Cerebellar nuclear complex (tissue), 1 donor: ENCODE results near the gene RAB37.

Experiments
- DNase-seq, 2 experiments: peaks; one replicate each; lab custom pipeline; 2025; lab: John Stamatoyannopoulos, UW

The RAB37 gene

DNA sequence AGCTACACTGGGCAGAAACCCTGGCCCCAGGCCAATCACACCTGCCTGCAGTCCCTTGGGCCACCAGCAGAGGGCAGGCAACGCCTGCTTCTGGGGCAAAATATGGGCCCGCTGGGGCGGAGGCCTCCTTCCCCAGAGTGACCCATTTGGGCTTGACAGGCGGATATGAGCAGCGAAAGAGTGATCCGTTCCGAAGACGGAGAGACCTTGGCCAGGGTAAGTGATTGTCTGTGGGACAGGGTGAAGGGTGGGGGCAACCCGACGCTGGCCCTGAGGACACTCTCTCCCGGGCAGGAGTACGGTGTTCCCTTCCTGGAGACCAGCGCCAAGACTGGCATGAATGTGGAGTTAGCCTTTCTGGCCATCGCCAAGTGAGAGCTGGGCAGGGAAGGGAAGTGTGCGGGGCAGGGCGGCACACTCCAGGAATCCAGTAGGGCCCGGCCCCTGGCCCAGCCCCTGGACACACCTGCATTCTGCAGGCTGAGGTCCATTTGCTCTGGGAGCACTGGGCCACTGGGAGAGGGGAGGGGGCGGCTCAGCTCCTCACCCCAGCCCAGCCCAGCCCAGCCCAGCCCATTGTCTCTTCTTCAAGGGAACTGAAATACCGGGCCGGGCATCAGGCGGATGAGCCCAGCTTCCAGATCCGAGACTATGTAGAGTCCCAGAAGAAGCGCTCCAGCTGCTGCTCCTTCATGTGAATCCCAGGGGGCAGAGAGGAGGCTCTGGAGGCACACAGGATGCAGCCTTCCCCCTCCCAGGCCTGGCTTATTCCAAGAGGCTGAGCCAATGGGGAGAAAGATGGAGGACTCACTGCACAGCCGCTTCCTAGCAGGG lies 7.9 kb downstream of the RAB37 start:
- DNase-seq, result peak in 1 of 2 experiments; percentile 52

DNA sequence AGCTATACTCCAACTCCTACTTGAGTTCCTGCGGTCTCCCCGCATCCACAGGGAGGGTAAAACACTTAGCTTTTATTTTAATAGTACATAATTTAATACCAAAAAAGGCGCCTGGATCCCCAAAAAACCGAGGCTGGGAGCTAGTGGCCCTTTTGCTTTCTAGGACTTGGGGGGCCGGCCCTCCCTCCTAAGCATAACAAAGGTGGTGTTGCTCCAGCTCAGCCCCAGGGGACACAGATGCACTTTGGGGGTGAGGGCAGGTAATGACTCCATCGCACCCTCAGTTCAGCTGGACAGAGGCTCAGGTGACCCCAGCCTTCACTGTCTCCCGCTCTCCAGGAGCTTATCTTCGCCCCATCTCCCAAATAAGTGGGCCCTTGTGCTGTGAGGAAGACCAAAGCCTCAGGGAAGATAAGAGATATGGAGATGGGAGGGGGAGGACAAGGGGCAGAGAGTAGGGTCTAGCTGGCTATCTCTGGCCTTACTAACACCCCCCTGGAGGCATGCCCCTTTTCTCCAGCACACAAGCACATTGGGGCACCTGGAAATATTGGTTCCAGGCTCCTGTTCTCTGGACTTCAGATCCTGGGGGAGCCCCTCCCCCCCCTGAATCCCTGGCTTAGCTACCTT lies 8.6 kb downstream of the RAB37 start:
- no peak for DNase-seq

- no peak for DNase-seq
Observed at GRCh38 chr17:74746376-74746775, 9.3 kb downstream of the RAB37 start.

DNA sequence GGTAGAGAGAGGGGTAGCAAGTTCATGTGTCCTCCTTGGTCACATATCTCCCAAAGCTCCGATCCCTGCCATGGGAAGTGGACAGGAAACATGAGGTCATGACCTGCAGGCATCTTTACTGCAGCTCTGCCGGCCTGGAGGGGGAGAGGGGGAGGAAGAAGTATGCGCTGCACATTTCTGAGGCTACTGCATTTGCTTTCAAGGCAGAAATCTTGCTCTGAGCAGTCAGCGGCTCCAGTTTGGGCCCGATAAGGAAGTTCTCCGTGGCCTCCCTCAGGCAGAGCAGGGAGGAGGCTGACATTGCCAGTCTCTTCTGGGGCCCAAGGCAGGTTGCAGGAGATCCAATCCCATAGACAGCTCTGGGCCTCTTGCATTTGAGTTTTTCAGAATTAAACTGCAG lies 9.9 kb downstream of the RAB37 start:
- no peak for DNase-seq

DNA sequence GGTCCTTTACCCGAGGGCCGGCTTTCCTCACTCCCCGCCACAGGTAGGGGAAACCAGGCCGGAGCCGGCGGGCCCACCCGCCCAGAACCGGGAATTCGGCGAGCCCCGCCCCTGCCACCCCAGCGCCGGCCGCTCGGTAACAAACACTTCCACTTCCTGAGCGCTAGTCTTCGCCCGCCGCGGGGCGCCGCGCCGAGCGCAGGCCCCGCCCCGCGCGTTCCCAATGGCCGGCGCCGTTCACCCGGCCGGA lies 11.1 kb downstream of the RAB37 start:
- DNase-seq, result no peak

DNA sequence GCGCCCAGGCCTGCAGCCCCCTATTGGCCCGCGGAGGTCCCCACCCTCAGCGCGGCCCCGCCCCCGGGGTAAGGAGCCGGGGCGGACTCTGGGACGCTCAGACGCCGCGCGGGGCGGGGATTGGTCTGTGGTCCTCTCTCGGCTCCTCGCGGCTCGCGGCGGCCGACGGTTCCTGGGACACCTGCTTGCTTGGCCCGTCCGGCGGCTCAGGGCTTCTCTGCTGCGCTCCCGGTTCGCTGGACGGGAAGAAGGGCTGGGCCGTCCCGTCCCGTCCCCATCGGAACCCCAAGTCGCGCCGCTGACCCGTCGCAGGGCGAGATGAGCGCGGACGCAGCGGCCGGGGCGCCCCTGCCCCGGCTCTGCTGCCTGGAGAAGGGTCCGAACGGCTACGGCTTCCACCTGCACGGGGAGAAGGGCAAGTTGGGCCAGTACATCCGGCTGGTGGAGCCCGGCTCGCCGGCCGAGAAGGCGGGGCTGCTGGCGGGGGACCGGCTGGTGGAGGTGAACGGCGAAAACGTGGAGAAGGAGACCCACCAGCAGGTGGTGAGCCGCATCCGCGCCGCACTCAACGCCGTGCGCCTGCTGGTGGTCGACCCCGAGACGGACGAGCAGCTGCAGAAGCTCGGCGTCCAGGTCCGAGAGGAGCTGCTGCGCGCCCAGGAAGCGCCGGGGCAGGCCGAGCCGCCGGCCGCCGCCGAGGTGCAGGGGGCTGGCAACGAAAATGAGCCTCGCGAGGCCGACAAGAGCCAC lies 11.6 kb downstream of the RAB37 start, which contains the start of gene NHERF1:
Gene NHERF1, plus strand, starts transcription at position 100 of the 750 bp plus-strand sequence. Its CDS starts 219 bp downstream, at position 319.
- DNase-seq, result peak in 1 of 2 experiments; percentile 76

DNA sequence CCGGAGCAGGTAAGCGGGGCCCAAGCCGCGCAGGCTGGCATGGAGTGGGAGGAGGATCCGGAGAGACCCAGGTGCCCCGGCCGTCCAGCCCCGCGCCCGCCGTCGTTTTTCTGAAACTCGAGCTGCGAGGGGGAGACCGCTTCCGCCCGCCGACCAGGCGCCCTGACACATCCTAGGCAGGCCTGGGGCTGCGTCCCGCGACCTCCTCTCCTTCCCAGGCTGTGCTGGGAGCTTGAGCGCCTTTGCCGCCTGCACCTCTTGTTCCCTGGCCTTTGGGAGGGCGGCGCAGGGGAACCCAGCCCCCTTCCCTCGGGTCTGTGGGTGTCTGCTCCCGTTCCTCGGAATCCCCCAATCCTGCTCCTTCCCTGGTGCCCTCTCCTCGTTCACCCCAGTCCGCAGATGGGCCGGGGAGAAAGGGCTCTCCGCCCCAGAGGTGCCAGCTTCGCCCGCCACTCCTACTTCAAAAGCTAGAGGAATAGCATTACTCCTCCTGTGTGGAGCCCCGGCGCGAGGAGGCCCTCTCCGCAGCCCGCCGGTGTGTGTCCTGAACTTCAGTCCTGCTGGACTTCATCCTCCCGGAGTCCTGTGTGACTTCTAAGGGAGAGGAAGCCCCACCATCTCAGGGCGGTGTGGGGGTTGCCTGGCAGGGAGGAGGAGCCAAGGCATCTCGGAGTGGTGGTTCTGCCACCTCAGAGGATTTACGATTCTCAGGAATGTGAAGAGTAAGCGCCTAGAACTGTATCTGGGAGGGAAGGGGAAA lies 12.4 kb downstream of the RAB37 start:
- no peak for DNase-seq

GRCh38 chr17:74750039-74750326 lies 12.9 kb downstream of the RAB37 start:
- no peak for DNase-seq

GRCh38 chr17:74750327-74751069 lies 13.4 kb downstream of the RAB37 start:
- DNase-seq, result no peak

DNA sequence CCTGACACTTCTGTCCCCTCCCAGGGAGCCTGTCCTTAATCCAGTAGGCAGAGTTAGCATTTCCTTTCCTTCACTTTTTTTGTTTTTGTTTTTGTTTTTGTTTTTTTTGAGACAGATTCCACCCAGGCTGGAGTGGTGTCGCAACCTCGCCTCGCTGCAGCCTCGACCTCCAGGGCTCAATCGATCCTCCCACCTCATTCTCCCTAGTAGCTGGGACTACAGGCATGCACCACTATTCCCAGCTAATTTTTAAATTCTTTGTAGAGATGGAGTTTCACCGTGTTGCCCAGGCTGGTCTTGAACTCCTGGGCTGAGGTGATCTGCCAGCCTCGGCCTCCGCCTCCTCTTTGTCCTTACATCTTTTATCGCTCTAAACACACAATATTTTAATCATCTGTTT lies 15.4 kb downstream of the RAB37 start:
- no peak for DNase-seq

- no peak for DNase-seq
Observed at GRCh38 chr17:74752822-74753401, 15.9 kb downstream of the RAB37 start.

DNA sequence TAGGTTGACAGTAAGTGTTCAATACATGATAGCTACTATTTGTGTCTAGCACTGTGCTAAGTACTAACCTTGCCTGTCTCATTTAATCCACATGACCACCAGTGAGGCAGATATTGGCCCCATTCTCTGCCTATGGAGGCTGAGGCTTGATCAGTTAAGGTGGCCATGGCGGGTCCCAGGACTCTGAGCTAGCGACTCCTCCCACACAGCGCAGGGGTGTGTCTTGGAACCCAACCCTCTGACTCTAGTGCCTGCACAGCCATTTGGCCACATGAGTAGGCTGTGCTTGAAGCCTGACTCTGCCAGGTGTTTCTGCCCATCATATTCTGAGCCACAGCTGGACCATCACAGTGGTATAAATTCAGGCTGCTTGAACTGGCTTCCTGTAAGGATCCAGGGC lies 17.8 kb downstream of the RAB37 start:
- DNase-seq, result no peak

DNA sequence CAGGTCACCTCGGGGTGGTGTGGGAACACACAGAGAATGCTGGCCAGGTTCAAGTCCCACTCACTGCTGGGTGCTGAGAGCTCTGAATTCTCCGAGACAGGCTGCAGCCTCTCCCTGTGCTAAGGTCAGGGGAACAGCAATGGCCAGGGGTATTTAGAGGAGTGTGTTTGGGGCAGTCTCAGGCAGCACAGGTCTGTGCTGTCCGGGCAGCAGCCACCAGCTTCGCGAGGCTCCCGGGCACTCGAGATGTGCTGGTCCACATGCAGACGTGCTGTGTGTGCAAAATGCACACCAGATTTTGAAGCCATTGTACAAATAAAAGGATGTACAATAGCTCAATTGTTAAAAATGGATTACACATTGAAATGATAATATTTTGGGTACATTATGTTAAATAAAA lies 18.5 kb downstream of the RAB37 start:
- DNase-seq, result no peak

DNA sequence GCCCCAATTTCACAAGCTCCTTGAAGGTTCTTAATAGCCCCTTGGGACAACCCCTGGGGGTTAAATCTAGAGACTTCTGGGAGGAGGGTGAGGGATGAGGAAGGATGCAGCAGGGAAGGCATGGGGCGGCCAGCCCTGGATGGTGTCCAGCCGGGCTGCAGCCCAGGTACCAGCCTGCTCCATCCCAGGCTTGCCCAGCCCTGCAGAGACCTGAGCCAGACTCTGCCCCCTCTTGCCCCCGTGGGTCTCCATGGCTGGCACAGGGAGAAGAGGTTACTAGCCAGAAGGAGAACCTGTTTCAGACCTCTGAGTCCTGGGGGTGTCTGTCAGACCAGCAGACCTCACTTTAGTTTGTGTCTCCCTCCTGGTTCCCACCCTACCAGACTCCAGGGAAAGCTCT lies 19.8 kb downstream of the RAB37 start:
- DNase-seq, result no peak

DNA sequence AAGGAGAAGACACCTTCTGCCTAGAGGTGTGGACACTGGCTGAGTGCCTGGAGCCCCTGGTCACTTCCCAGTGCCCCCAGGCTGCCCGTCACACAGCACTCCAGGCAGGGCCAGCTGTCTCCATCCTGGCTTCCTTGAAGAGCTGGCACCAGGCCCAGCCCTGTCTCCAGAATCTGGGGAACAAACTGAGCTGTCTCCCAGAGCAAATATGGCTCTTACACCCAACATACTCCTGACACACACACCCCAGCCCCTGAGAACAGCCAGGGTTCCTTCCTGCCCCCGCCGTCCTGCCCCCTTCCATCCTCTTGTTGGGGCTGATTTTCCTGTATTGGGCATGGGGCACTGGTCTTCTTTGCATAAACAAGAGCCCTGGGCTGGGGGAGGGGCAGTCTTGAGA lies 20.4 kb downstream of the RAB37 start:
- peak in 1 of 2 experiments; percentile 30 for DNase-seq

DNA sequence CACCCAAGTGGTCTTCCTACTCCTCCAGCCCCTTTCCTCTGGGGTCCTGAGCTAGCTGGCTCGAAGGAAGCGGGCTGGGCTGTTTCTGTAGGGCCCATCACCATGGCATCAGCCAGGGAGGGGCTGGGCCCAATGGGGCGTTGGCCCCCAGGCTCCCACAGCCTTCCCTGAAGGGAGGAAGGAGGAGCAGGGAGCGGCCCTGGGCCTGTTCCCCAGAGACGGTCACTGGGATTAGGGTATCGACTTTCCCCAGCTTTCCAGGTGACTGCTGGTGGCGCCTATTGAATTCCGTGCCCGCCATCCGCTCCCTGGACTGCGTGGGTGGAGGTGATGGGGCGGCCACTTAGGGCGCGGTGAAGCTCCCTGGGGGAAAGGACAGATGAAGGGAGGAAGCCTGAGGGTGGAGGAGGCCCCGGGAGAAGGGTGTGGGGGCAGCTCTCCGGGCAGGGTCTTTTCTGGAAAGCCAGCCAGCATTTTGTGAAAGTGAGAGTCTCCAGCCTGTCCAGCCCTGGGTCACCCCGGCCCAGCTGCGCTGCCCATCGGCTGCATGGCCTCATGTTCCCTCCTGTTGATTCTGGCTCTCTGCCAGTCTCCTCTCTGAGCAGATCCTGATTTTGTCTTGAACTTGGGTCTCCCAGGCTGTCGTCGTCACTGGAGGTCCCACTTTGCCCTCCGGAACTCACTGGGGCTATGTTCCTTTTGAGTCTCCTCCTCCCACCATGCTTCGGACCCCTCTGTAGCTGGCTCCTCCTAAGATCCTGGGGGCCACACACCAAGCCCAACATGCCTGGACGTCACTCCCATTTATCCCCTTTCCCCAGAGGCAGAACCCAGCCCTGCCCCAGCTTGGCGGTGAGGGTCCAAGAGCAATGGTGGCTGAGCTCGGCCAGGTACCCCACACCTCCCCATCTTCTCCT lies 21.1 kb downstream of the RAB37 start:
- DNase-seq, result no peak

DNA sequence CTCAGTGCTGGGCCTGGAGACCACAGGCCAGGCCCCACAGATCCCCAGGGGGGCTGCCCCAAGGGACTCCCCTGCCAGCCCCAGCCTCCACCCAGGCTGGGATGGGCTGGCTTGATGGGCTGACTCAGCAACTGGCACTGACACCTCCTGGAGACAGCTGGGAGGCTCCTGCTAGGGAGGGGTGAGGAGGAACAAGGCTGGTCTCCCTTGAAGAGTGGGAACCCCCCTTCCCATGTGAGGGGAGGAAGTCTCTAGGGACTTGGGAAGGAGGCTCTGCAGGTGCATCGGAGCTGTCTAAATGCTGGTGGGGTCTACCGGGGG lies 21.8 kb downstream of the RAB37 start:
- DNase-seq, result no peak

DNA sequence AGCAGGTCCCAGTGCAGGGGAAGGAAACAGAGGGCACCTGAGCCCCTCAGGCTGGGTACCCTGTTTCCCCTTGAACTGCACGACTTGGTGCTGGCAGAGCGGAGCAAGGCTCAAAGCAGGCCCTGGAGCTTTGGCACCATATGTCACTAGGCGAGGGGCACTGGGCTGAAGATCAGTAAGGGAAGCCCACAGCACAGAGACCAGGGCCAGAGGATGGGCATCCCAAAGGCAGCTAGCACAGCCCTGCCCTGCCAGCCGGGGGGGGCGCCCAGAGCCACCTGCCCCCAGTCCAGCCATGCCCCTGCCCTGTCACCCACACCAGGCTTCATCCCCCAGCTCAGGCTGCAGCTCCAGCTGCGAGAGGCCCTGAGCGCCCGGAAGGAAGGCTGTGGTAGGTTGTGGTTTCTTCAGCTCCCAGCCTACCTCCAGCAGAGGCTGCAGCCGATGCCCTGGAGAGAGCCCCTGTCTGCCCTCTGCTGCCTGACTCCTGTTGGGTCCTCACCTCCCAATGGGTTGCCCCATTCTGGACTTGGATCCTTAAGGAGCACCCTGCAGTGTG lies 22.3 kb downstream of the RAB37 start:
- DNase-seq, result no peak

DNA sequence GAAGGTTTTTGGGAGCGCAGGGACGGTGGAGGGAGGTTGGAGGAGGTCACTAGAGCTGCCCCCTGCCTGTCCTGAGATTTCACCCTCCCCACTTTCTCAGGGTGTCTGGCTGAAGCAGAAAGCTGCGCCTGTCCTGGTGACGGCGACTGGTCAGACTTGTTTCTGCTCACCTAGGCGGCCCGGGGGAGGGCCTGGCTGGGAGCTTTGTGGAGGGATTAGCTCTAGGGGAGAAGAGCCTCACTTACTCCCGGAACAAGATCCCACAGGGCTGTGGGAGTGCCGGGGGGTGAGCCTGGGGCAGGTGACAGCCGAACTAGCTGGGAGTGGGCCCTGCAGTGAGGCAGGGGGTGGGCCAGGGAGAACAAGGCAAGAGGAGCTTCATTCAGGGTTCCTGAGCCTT lies 22.9 kb downstream of the RAB37 start:
- no peak for DNase-seq

DNA sequence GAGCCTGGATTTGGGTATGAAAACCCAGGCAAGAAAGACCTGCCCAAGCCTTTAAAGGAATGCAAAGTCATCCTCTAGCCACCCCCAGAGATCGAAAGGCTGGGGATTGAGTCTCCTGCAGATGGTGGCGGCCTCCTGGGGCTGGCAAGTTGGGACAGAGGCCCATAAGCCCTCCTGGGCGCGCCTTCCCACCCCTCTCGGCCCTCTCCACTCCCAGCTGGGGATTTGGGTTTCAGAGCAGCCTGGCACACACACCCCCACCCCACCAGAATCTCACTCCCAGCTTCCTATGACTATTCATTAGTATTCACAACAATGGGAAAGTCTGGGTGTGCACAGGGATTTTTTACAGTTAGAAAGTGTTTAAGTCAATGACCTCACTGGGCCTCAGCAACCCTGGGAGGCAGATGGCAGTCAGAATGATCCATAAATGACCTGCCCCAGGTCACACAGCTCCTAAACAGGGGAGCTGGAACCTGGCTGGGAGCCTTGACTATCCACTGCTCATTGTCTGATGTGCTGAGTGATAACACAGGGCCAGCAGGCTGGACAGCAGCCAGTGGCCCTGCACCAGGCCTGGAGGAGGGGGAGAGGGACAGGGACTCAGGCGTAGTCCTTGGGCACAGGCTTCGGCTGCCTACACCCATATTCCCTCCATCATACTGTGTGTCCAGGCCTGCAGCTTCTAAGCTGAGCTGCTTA lies 23.5 kb downstream of the RAB37 start:
- DNase-seq, result no peak
